ENCODE data around the gene GRK4.

GRK4 gene

DNA sequence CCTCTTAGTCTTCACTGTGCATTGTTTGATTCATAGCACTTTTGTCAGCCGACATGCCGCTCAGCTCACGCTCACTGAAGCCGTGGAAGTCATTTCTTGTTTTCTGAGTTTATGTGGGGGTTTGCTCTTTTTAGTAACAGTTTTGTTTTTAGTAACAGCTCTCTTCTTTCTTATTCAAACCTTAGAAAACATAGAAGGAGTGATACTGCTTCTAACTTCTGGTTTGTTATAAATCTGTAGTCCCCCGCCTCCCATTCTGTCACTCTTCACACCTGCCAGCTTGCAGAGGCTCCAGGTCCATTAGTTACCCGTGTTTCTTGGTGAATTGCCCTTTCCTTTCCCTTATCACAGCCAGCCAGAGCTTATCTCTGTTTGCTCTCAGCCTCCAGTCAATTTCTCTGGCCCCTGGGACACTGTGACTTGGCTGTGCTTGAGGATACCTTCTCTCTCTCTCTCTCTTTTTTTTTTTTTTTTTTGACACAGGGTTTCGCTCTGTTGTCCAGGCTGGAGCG is 50.5 kb downstream of the GRK4 start:
- no peak for DNase-seq (ENCODE audit: low spot score)

- DNase-seq (ENCODE audit: low spot score), result no peak
Measured at GRCh38 chr4:3016961-3017360, 53.6 kb downstream of the GRK4 start.

DNA sequence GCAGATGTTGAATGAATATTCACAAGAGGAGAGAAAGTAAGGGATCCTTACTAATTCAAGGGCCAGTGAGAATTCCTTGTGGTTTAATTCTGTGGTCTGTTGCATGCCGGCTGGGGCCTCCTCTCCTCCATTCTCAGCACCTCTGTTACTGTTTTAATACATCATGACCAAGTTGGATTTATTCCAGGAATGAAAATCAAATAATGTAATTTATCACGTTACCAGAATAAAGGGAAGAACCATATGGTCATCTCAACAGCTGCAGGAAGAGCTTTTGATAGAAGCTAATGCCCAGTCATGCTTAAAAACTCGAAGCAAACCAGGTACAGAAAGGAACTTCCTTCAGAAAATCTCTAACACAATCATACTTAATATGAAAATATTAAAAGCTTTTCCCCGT is 54.1 kb downstream of the GRK4 start:
- DNase-seq (ENCODE audit: low spot score), result no peak

DNA sequence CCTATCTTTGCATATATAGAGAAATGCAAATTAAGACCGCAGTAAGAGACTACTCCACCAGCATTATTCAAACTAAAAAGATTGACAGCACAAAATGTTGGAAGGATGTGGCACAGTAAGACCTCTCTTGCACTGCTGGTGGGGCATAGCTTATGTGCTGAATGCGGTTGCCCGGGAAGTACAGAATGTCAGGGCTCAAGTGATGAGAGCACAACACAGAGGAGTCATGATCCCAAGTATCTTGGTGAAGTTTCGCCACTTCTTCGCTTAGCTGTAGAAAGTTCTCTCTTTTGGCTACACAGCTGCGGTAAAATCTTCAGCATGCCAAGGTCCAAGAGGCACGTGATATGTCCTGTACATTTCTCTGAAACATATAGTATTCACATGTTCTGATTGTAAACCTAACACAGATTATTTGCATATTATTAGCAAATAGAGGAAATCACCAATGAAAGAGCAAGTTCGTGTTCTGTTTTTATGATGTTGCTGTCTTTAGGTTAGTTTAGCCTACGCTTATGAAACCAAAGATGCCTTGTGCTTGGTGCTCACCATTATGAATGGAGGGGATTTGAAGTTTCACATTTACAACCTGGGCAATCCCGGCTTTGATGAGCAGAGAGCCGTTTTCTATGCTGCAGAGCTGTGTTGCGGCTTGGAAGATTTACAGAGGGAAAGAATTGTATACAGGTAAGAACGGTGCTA is 55.9 kb downstream of the GRK4 start:
- no peak for DNase-seq (ENCODE audit: low spot score)

DNA sequence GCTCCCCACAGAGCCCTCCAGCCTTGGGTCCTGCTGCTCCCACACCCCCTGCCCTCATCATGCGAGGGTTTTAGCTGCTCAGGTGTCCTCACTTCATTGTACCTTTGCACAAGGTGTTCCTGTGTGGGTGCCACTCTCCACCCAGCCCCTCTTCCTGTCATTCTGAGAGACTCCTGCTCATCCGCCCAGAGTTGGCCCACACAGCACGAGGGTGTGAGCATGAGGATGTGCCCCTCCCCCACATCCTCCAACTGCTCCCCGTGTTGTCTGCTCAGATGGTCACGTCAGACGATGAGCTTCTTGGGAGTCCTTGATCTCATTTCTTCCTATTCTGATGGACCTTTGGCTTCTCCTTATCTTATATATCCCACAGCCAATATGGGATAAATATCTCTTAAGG is 57.8 kb downstream of the GRK4 start:
- DNase-seq (ENCODE audit: low spot score), result no peak

DNA sequence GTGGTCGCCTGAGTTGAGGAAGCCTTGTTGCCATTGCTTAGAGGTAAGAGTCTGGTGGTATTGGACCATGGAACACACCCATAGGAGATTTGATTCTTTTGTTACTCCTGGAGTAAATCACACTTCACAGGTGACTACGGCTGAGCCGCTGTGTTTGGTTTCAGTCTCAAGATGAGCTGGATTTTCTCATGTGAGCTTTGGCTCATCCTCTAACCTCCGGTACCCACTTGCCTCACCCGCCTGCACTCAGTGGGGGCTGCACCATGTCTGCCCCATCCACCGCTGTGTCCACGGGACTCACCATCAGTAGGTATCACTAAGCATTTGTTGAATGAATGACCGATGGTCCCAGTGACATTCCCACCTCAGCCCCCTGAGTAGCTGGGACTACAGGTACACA is 58.3 kb downstream of the GRK4 start:
- DNase-seq (ENCODE audit: low spot score), result no peak

DNA sequence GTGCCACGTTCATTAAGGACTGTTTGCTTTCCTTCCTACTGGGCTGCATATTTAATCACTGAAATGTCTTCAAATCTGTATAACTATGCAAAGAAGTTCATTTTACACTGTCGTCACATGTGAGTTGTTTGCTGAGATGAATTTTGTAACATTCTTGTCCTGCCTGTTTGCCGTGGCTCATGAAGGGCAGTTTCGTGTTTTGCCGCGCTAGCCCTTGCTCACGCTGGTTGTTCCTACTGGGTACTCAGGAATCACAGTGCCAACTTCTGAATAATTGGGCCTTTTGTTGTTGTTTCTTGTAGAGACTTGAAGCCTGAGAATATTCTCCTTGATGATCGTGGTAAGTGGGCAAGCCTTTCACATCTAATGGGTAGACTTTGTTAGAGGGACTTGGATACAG is 58.7 kb downstream of the GRK4 start:
- DNase-seq (ENCODE audit: low spot score), result no peak

DNA sequence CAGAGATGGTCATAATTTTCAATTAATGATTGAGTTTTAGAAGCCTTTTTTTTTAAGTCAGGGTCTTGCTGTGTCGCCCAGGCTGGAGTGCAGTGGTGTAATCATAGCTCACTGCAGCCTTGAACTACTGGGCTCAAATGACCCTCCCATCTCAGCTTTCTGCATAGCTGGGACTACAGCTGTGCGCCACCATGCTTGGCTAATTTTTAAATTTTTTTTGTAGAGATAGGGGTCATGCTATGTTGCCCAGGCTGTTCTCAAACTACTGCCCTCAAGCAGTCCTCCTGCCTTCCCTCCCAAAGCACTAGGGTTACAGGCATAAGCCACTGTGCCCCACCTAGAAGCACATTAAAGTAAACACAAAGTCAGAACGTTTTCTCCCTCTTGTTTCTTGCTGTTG is 59.3 kb downstream of the GRK4 start:
- DNase-seq (ENCODE audit: low spot score), result no peak

DNA sequence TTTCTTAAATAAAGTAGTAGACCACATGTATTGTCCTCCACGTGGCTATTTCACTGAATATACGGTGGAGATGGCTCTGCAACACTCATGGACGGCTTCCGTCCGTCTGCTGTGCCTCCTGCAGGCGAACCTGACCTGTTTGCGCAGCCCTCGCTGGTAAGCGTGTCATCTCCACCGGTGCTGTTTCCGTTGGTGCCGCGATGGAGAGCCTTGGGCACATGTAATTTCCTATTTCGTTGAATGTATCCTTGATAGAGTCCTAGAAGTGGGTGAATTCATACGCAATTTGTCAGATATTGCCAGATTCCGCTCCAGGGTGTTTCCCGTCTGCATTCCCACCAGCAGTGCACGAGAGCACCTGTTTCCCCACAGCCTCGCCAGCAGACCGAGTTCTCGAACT is 62.5 kb downstream of the GRK4 start:
- no peak for DNase-seq (ENCODE audit: low spot score)

- DNase-seq (ENCODE audit: low spot score), result no peak
Measured at GRCh38 chr4:3026540-3026939, 63.2 kb downstream of the GRK4 start.

- no peak for DNase-seq (ENCODE audit: low spot score)
Measured at GRCh38 chr4:3029464-3029863, 66.1 kb downstream of the GRK4 start.

GRCh38 chr4:3030566-3031356 is 67.4 kb downstream of the GRK4 start:
- DNase-seq (ENCODE audit: low spot score), result no peak

DNA sequence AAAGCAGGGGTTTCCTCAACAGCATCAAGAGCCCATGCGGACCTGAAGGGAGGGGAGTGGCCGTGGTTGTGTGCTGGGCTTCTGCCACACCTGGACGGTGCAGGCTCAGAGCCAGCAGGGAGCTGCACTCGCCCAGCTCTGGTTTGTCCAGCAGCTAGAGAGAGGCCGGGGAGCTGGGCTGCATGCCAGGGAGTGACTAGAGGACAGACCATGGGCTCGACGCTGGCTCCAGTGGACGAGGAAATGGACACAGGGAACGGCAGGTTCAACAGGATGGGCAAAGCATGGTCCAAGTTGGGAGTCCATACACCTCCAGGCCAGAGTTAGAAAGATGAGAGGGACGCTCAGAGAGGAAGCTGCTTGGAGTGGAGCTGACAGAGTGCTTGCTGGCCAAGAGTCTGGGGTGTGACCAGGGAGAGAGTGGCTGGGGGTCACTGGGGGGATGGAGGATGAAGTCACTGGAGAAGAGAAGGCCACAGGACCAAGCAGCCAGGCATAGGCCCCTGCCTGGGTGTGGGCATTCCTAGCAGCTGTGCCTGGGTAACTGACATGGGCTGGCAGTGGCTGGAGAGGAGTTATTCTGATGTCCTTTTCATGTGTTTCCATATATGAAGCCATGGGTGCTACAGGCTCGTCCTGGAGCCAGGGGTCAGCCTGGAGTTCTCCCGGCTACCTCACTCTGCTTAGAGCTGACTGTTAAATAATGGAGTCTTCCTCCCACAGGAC is 68.1 kb downstream of the GRK4 start:
- no peak for DNase-seq (ENCODE audit: low spot score)

- no peak for DNase-seq (ENCODE audit: low spot score)
Measured at GRCh38 chr4:3034231-3034630, 70.9 kb downstream of the GRK4 start.

DNA sequence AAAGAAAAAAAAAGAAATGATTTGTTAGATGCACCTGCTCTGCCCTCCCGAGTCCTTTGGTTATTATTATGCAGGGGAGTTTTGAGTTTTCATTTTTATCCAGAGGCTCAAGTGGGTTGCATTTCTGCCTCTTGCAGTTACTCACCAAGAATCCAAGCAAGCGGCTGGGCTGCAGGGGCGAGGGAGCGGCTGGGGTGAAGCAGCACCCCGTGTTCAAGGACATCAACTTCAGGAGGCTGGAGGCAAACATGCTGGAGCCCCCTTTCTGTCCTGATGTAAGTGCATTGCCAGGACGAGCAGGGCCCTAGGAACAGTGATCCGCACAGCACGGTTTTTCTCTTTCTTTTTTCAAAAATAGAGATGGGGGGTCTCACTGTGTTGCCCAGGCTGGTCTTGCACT is 71.9 kb downstream of the GRK4 start:
- no peak for DNase-seq (ENCODE audit: low spot score)

- DNase-seq (ENCODE audit: low spot score), result no peak
Measured at GRCh38 chr4:3035674-3036073, 72.3 kb downstream of the GRK4 start.

GRCh38 chr4:3036131-3036952 is 73.0 kb downstream of the GRK4 start:
- no peak for DNase-seq (ENCODE audit: low spot score)

DNA sequence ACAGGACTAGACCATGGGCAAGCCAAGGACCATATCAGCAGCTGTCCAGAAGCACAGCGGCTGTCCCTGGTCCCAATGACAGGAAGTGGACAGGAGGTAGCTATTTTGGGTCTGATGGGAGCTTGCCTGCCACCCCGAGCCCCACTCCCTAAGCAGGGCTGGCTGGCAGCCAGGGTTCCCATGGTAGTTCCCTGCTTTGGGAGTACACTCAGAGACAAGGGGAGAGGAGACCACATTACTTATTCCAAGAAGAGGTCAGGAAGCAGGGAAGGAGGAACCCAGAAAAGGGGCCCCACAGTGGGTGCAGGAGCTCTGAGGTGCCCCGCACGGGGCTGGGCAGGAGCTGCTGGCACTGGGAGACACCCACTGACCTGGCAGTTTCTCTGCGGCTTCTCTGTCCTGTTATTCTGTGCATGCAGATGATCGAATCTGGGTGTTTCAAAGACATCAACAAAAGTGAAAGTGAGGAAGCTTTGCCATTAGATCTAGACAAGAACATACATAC is 74.6 kb downstream of the GRK4 start:
- no peak for DNase-seq (ENCODE audit: low spot score)

DNA sequence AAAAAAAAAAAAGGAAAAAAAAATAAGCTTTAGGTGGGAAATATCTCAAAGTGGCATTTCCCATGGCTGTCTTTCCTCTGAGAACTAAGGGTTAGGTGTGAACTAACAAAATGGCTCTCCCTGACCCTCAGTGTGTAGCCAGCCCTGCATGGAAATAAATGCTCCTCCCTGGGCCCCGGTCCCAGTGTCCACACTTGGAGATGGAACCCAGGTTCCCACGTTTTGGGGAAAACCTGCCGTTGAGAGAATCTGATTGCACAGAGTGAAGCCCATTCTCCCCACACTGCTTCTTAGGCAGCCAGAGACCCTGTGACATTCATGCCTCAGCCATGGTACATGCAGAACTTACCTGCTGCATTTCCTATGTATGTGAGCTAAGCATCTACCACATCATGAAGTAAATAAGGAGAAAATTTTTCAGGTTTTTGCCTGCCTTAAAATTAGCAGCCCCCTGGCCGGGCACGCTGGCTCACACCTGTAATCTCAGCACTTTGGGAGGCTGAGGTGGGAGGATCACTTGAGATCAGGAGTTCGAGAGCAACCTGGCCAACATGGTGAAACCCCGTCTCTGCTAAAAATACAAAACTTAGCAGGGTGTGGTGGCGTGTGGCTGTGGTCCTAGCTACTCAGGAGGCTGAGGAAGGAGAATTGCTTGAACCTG is 76.5 kb downstream of the GRK4 start:
- DNase-seq (ENCODE audit: low spot score), result no peak

GRCh38 chr4:3040452-3041191 is 77.3 kb downstream of the GRK4 start:
- DNase-seq (ENCODE audit: low spot score), result no peak

Measured in AG08396 (cell line).